Stimulated activated CD8-positive, alpha-beta memory T cell treated with anti-CD3 and anti-CD28 coated beads, Interleukin-7, amount 100 ng/mL, for 48 hours (primary cell): ENCODE data around the gene COL19A1.
A peak's percentile ranks its signal among the peaks of the same experiment; 100 is the strongest.
"Not testable (repeated sequence)": the region's sequence is repeated elsewhere in the genome, so short reads cannot be mapped to it uniquely, and the experiment has no call there.

Experiments
- DNase-seq, 2 donors: peaks; one replicate each; pipeline ENCODE4 v3.0.0-alpha.2; 2020; ENCODE audit warnings: low read depth in 1 of 2; ENCODE audit errors: extremely low read depth in 1 of 2

Gene COL19A1

GRCh38 chr6:69866770-69867638 lies 648 bp downstream of the COL19A1 start:
- DNase-seq: peak; percentile 27 to 45

GRCh38 chr6:69867639-69867976 lies 1.3 kb downstream of the COL19A1 start:
- no peak for DNase-seq

- DNase-seq: no peak
Observed at GRCh38 chr6:69868252-69868804, 2.0 kb downstream of the COL19A1 start.

GRCh38 chr6:69868961-69869360 lies 2.6 kb downstream of the COL19A1 start:
- DNase-seq: no peak

GRCh38 chr6:69871107-69871506 lies 4.8 kb downstream of the COL19A1 start:
- no peak for DNase-seq

GRCh38 chr6:69873291-69873690 lies 6.9 kb downstream of the COL19A1 start:
- DNase-seq: no peak

- no peak for DNase-seq
Observed at GRCh38 chr6:69875715-69876114, 9.4 kb downstream of the COL19A1 start.

- no peak for DNase-seq
Observed at GRCh38 chr6:69878795-69879194, 12.4 kb downstream of the COL19A1 start.

- no peak for DNase-seq
Observed at GRCh38 chr6:69880601-69881000, 14.2 kb downstream of the COL19A1 start.

GRCh38 chr6:69881322-69882151 lies 15.2 kb downstream of the COL19A1 start:
- no peak for DNase-seq

- no peak for DNase-seq
Observed at GRCh38 chr6:69883551-69883950, 17.2 kb downstream of the COL19A1 start.

- no peak for DNase-seq
Observed at GRCh38 chr6:69884231-69884630, 17.9 kb downstream of the COL19A1 start.

- DNase-seq: no peak
Observed at GRCh38 chr6:69887026-69887425, 20.7 kb downstream of the COL19A1 start.

GRCh38 chr6:69887714-69888345 lies 21.5 kb downstream of the COL19A1 start:
- DNase-seq: no peak

GRCh38 chr6:69888482-69889233 lies 22.3 kb downstream of the COL19A1 start:
- no peak for DNase-seq

GRCh38 chr6:69889234-69889974 lies 23.0 kb downstream of the COL19A1 start:
- not testable (repeated sequence) for DNase-seq

- DNase-seq: not testable (repeated sequence)
Observed at GRCh38 chr6:69892561-69892960, 26.2 kb downstream of the COL19A1 start.

GRCh38 chr6:69893266-69893665 lies 26.9 kb downstream of the COL19A1 start:
- not testable (repeated sequence) for DNase-seq

GRCh38 chr6:69894578-69895347 lies 28.4 kb downstream of the COL19A1 start:
- no peak for DNase-seq
